WERI-Rb-1 (cell line): ENCODE results near the gene CD52.

ENCODE experiments used
- DNase-seq: peaks from one replicate; pipeline ENCODE4 v3.0.0-alpha.2; 2020
- H3K27ac ChIP-seq: fragments of 250-450 bp; sonication (Bioruptor Pico); 2 replicates; pipeline ENCODE4 v1.5.1; 2020; ENCODE audit warnings: mild to moderate bottlenecking, moderate library complexity
- H3K27me3 ChIP-seq: fragments of 250-450 bp; sonication (Bioruptor Pico); 2 replicates; pipeline ENCODE4 v1.5.1; 2021; ENCODE audit warnings: mild to moderate bottlenecking, low read depth, moderate library complexity; ENCODE audit not compliant: insufficient read depth, severe bottlenecking
- H3K36me3 ChIP-seq: fragments of 250-450 bp; sonication (Bioruptor Pico); 2 replicates; pipeline ENCODE4 v1.5.1; 2020; ENCODE audit warnings: mild to moderate bottlenecking, moderate library complexity
- H3K4me3 ChIP-seq: 2 replicates; pipeline ENCODE4 v1.5.1; 2011; ENCODE audit warnings: low read depth, mild to moderate bottlenecking, control low read depth, low read length
- H3K9me3 ChIP-seq: fragments of 250-450 bp; sonication (Bioruptor Pico); 2 replicates; pipeline ENCODE4 v1.5.1; 2021; ENCODE audit warnings: mild to moderate bottlenecking, moderate library complexity; ENCODE audit not compliant: severe bottlenecking
- TF ChIP-seq, protein P1 (sequence below): IDR thresholded peaks from 2 replicates; pipeline ENCODE4 v1.5.1; 2011; ENCODE audit warnings: low read depth, mild to moderate bottlenecking, control low read depth, inconsistent platforms, low read length

Gene CD52

DNA sequence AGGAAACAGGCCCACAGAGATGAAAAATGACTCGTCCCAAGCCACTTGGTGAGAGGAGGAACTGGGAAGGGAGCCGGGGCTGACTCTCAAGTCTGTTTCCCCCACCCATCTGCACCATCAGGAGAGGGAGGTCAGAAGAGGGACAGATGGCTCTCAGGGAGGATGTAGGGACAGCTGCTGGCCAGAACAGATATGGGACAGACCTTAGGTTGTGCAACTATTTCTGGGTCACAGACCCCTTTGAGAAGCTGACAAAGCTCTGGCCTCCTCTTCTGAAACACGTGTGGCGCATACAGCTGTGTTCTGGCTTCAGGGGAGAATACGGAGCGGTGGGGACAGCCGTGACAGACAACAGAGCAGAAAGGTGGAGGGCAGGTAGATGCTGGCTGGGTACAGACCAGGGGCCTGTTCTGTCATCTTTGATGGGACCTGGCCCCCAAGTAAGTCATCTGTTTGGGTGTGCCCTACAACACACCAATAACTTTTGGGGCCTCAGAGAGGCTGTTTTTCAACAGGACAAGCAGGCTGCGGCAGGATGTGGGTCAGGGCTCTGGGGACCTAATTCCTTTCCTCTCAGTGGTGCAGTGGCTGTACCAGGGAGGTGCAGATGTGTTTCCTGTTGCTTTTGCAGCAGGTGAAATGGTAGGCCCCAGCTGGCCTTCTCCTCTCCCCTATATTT, 30.6 kb upstream of the CD52 start:
- no peak overlapping the region for H3K4me3 ChIP-seq
- peak; percentile 73 for DNase-seq

DNA sequence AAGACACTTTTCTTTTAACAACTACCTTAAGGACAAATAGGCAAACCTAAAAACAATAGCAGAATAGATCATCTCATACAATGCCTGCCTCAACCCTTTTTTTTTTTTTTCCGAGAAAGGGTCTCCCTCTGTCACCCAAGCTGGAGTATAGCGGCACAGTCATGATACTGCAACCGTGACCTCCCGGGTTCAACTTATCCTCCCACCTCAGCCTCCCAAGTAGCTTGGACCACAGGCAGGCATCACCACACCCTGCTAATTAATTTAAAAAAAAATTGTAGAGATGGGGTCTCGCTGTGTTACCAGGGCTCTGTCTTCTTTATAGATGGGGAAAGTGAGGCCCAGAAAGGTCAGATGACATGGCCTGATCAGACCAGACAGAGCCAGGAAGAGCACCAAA, 29.9 kb upstream of the CD52 start:
- H3K27ac ChIP-seq, result no peak overlapping the region; the same call in 1 of the 2 replicates
- no peaks in the 10 kb centered on the region for H3K9me3 ChIP-seq

More for the DNA sequence above, 30.6 kb upstream of the CD52 start:
- Histone ChIP-seq H3K27me3 (no peaks in the 10 kb centered on the region), H3K27ac (peak overlapping the region; percentile 50), H3K9me3 (no peaks in the 10 kb centered on the region), H3K36me3 (peaks cover 5% of the 10 kb centered on the region)
- TF ChIP-seq, protein P1, sequence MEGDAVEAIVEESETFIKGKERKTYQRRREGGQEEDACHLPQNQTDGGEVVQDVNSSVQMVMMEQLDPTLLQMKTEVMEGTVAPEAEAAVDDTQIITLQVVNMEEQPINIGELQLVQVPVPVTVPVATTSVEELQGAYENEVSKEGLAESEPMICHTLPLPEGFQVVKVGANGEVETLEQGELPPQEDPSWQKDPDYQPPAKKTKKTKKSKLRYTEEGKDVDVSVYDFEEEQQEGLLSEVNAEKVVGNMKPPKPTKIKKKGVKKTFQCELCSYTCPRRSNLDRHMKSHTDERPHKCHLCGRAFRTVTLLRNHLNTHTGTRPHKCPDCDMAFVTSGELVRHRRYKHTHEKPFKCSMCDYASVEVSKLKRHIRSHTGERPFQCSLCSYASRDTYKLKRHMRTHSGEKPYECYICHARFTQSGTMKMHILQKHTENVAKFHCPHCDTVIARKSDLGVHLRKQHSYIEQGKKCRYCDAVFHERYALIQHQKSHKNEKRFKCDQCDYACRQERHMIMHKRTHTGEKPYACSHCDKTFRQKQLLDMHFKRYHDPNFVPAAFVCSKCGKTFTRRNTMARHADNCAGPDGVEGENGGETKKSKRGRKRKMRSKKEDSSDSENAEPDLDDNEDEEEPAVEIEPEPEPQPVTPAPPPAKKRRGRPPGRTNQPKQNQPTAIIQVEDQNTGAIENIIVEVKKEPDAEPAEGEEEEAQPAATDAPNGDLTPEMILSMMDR, result no peak

DNA sequence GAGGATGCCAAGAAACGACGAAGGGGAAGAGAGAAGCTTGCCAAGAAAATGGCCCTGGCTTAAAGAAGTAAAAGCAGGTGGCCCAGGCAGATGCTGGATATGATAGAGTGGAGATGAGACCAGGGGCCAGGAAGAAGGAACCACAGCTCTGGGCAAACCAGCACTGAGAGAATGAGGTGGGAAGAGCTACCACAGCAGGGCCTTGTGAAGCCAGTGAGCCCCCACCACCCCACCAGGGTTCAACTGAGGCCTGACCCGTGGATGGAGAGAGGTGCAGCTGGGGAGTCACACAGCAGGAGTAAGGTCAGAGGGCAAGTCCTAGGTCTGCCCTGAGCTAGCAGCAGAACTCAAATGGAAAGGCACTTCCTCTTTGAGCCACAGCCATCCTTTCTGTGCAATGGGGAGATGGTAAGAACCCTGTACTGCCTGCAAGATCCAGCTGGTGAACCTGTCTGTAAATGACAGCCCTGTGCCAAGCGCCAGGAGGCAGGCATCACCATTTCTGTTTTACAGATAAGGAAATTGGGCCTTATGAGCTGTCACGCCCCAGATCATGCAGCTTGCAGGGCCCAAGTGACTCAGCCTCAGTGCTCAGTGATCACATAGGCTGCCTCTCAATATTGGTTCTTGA, 29.3 kb upstream of the CD52 start:
- Histone ChIP-seq H3K27me3 (no peaks in the 10 kb centered on the region), H3K9me3 (no peaks in the 10 kb centered on the region), H3K4me3 (no peak overlapping the region), H3K27ac (no peak overlapping the region), H3K36me3 (peaks cover 5% of the 10 kb centered on the region)
- DNase-seq, result no peak
- TF ChIP-seq, protein P1, result no peak

More for the DNA sequence above, 29.9 kb upstream of the CD52 start:
- H3K36me3 ChIP-seq, result peaks cover 5% of the 10 kb centered on the region
- TF ChIP-seq, protein P1, result no peak
- H3K4me3 ChIP-seq, result no peak overlapping the region
- DNase-seq, result no peak
- no peaks in the 10 kb centered on the region for H3K27me3 ChIP-seq

DNA sequence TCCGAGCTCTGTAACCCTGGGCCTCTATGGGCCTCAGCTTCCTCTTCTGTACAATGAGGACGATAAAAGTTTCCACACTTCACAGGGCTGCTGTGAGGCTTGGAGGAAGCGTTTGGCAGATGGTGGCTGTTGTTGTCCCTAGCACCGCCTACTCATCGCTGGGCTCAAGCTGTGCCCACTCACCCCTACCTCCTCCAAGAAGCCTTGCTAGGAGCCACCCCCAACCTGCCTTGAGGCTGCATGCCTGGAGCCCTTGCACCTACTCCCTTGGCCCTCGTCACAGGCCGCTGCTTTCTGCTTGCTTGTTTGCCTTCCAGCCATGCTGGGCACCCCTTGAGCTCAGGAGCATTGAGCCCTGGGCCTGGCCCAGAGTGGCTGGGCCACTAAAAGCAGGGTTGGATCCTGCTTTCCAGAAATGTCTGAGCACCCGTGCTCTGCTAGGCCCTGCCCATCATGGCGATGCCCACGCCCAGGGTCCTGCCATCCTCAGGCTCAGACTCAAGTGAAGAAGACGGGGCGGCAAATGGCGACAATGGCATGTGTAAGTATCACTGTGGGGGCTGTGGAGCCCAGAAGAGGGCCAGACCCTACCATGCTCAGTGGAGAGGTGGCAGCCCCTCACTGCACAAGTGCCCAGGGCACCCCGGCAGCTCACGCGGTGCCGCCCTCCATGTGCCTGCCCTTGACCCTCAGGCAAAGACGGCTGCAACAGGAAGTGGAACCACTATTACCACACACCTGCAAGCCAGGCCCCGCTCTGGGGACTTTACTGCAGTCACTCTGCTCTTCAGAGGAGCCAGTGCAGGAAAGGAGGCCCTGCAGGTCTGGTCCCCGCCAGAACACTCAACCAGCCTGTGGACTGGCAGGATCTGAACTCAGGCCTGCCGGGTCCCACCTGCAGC, 28.3 kb upstream of the CD52 start:
- no peaks in the 10 kb centered on the region for H3K27me3 ChIP-seq
- no peak overlapping the region; the same call in 1 of the 2 replicates for H3K27ac ChIP-seq
- peaks cover 3% of the 10 kb centered on the region; the same call in 1 of the 2 replicates for H3K36me3 ChIP-seq
- TF ChIP-seq, protein P1, result no peak
- DNase-seq, result peak; percentile 55
- no peak overlapping the region for H3K4me3 ChIP-seq
- no peaks in the 10 kb centered on the region for H3K9me3 ChIP-seq

DNA sequence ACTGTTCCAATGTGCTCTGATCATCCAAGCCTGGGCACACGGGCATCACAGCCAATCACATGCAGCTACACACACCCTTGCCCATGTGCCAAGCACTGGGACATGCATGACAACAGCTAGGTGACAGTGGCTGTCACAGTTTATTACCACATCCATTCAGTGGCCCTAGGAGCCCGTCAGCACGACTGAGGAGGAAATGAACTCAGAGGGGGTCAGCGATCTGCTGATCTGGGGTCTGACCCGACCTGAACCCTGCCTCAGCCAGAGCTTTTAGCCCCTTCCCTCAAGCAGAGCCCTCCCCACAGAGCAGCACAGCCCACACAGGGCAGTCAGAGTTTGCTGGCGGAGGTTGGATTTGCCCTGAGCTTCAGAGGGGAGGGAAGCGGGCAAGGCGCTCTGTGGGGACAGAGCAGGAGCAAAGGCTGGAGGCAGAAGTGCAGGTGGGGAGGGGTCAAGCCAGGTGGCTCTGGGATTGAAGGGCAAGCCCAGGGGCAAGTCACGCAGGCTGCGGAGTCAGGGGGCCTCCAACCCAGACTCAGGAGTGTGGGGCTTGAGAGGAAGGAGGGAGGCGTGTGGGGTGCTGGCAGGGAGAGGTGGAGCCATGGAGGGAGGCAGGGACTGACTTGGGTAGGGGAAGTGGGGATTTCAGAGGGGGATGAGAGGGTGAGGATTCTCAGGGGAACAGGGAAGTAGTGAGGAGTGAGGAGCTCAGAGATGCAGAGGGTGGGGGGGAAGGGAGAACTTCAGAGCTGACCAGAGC, 27.5 kb upstream of the CD52 start:
- Histone ChIP-seq H3K27me3 (no peaks in the 10 kb centered on the region), H3K27ac (peak overlapping the region; percentile 66), H3K36me3 (no peaks in the 10 kb centered on the region), H3K4me3 (no peak overlapping the region), H3K9me3 (no peaks in the 10 kb centered on the region)
- TF ChIP-seq, protein P1, result no peak
- peak; percentile 70 for DNase-seq
